Measurements from ENCODE around the gene OTX1. TPM values are rescaled to one million over a fixed set of nuclear protein-coding genes. Genes with fewer than 3 reads are reported as not detected.

The OTX1 gene
- total and polyA plus RNA-seq, 9 of the 15 experiments (the other 6 are each of a cell fraction or from before 2014, with no cell fraction given): 0.18 to 7.1 (median 0.58) TPM

GRCh38 chr2:63041592-63041991 is 9.0 kb upstream of the OTX1 start (continued):
- TF ChIP-seq RERE (CRISPR knock-in tag; IDR thresholded peaks at IDR 0.05; ENCODE audit: borderline replicate concordance): no peak
- TF ChIP-seq RBM17 (IDR thresholded peaks at IDR 0.05; ENCODE audit: borderline replicate concordance, low read depth, low read length): no peak
- no peak for TF ChIP-seq SP2 (IDR thresholded peaks at IDR 0.05; ENCODE audit: extremely low read depth, low read depth, low read length, poor library complexity, severe bottlenecking)
- TF ChIP-seq ZBTB2 (IDR thresholded peaks at IDR 0.05): no peak
- TF ChIP-seq NCOA1 (IDR thresholded peaks at IDR 0.05; ENCODE audit: low read depth): no peak
- TF ChIP-seq ATF4 (CRISPR knock-in tag; IDR thresholded peaks at IDR 0.05): peak; percentile 80
- TF ChIP-seq NFIX (CRISPR knock-in tag; IDR thresholded peaks at IDR 0.05; ENCODE audit: low read depth): no peak
- no peak for TF ChIP-seq SRF (CRISPR knock-in tag; IDR thresholded peaks at IDR 0.05)
- TF ChIP-seq HIVEP1 (CRISPR knock-in tag; IDR thresholded peaks at IDR 0.05): no peak
- no peak for TF ChIP-seq TCF15 (CRISPR knock-in tag; IDR thresholded peaks at IDR 0.05)
- no peak for TF ChIP-seq ZNF165 (CRISPR knock-in tag; IDR thresholded peaks at IDR 0.05; ENCODE audit: borderline replicate concordance)
- no peak for TF ChIP-seq ELF4 (CRISPR knock-in tag; IDR thresholded peaks at IDR 0.05)
- no peak for TF ChIP-seq RFX7 (CRISPR knock-in tag; IDR thresholded peaks at IDR 0.05)
- TF ChIP-seq ETV6 (IDR thresholded peaks at IDR 0.05; ENCODE audit: borderline replicate concordance in 1 of 2, low read depth in 2 of 2, low read length in 1 of 2): no peak
- TF ChIP-seq ETV6 (CRISPR knock-in tag; IDR thresholded peaks at IDR 0.05; ENCODE audit: borderline replicate concordance): no peak
- TF ChIP-seq CTCFL (IDR thresholded peaks at IDR 0.05; ENCODE audit: borderline replicate concordance, insufficient read depth, low read depth, low read length, poor library complexity, severe bottlenecking): no peak
- peak in 1 of 2 experiments; percentile 17; a peak in 1 of 4 replicates for TF ChIP-seq TEAD1 (CRISPR knock-in tag; IDR thresholded peaks at IDR 0.05)
- TF ChIP-seq FOS (IDR thresholded peaks at IDR 0.05; ENCODE audit: extremely low read depth, insufficient read length): no peak
